Right cardiac atrium (tissue), 5 donors: ENCODE results near the gene CCDC78. TPM values are rescaled to one million over a fixed set of nuclear protein-coding genes. Genes with fewer than 3 reads are reported as not detected.
"Not testable (repeated sequence)": the region's sequence is repeated elsewhere in the genome, so short reads cannot be mapped to it uniquely, and the experiment has no call there.

Source experiments
- ATAC-seq, 2 donors: fragments of 200-7000 bp; cut with Tn5 transposase; one replicate each; pipeline versions ENCODE4 v1.8.0 to v1.9.1; 2020; ENCODE audit warnings: moderate library complexity in 2 of 2, mild to moderate bottlenecking in 1 of 2
- DNase-seq, 3 donors: peaks; one replicate each; pipeline ENCODE4 v3.0.0-alpha.2; 2020
- H3K27ac ChIP-seq: one replicate; pipeline ENCODE4 v1.5.1; 2013; ENCODE audit warnings: mild to moderate bottlenecking, low read length, control low read depth, moderate library complexity
- H3K27me3 ChIP-seq: one replicate; pipeline ENCODE4 v1.6.1; 2013; ENCODE audit not compliant: control insufficient read depth, insufficient read depth
- H3K4me1 ChIP-seq: one replicate; pipeline ENCODE4 v1.6.1; 2013; ENCODE audit warnings: low read length; ENCODE audit not compliant: control insufficient read depth, insufficient read depth
- H3K4me3 ChIP-seq: one replicate; pipeline ENCODE4 v1.5.1; 2013; ENCODE audit warnings: low read length, control low read depth
- H3K9me3 ChIP-seq: one replicate; pipeline ENCODE4 v1.6.1; 2013; ENCODE audit warnings: low read length; ENCODE audit not compliant: control insufficient read depth
- WGBS: extraction: QIAGEN DNeasy Blood & Tissue Kit; methylation state at CpG from one replicate; pipeline ENCODE4 v1.1.7; 2013; 5-methylcytosine and 5-hydroxymethylcytosine counted together
- intact Hi-C, 4 donors: fragments of 100-400 bp; cut with DNase I; formaldehyde crosslinking; loops; one replicate each; pipeline versions ENCODE4 v1.11.0 to v1.14.0; 2022 to 2023
- polyA plus RNA-seq: library from polyadenylated mRNA; stranded (reverse); fragments of 200-250 nt; gene quantifications from one replicate; pipeline ENCODE4 v1.2.3, GENCODE V29; 2013
- total RNA-seq, 4 donors: library from RNA; stranded (reverse); fragmentation: NEBNext Ultra II Directional; extraction: Animal tissue kit (Norgen Biotek cat#: 25700); gene quantifications; one replicate each; pipeline ENCODE4 v1.2.1, GENCODE V29; 2021
- donor health status: healthy with polysubstance abuse.
- donor health status: DM: no; HTN: yes; CAD: no.
- donor health status: DM: no; HTN: no; CAD: no.
- donor health status: DM: no; HTN: yes; CAD: no; lungs with severe emphysema.
- donor health status: DM: yes; HTN: yes; CAD: no.

CCDC78 gene
- total and polyA plus RNA-seq, 5 donors = 0.36 to 0.97 (median 0.44) TPM; not detected in 1

DNA sequence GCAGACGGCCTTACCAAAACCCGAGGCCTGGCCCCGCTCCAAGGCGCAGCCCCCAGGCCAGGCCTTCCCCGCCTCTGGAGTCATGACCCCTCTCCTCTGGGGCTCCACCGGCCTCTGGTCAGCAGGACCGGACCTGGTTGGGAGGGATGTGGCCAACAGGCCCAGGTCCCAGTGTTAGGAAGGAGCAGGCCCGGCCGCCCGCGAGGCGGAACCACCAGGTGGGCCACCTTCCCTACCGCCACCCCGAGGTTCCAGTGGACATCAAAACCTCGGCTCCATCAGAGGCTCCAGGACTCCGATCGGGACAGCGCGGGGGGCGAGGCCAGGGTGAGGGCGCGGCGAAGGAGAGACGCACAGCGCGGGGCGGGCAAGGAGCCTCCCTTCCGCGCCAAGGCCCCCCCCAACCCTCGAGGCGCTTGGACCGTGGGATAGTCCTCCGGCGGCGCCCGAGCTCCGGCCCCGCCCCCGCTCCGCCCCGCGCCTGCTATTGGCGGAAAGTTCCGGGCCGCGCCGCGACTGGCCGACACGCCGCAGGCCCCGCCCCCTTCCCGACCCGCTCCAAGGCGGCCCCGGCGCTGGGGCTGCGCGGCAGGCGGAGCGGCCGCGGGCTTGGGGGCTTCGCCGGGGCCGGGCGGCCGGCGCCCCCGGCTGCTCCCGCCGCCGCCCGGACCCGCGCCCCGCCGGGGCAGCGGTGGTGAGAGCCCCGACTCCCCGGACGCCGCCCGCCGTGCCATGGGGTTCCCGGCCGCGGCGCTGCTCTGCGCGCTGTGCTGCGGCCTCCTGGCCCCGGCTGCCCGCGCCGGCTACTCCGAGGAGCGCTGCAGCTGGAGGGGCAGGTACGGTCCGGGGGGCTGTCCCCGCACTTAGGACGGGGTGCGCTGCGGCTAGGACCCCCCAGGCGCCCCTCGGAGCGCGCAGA lies 11.4 kb downstream of the CCDC78 start, which contains the start of gene METRN:
TSS of gene METRN (plus strand) at position 561 of the 919 bp plus-strand sequence. CDS start at position 733, 172 bp downstream.
- Histone ChIP-seq H3K4me3 (peak within 1 kb of the TSS; percentile 91), H3K4me1 (peaks cover under 1% of the 10 kb centered on the region), H3K27me3 (no peaks in the 10 kb centered on the region), H3K27ac (no peak within 1 kb of the TSS), H3K9me3 (no peaks in the 10 kb centered on the region)
- ATAC-seq = peak; percentile 88 to 90
- intact Hi-C loops = loop anchor here in 3 of 4 donors (5.0 to 10.0 kb wide), 3 partner anchors 70 to 340 kb away; partner anchors contain the start of genes CHTF18 (in 3 of the 3) and RPUSD1 (in 3 of the 3)
- peak; percentile 93 to 99 (median 97) for DNase-seq
- WGBS = 3% methylated on average over 107 of the region's 108 CpGs

DNA sequence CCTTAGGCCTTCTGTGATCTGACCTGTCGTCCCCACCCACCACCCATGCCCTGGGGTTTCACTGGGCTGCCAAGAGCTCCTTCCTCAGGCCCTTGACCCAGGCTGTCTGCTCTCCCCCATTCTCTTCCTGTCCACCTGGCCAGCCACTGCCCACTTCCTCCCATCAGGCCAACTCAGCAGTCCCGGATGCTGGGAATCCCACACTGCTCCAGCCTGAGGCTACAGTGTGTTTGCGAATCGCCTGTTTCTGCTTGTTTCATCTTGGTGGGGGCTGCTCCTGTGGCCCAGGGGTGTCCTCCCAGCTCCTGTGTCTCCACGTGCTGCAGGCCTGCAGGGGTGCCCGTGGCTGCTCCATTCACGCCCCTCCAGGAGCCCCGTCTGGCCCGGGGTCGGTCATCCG lies 12.2 kb downstream of the CCDC78 start:
- DNase-seq = no peak

DNA sequence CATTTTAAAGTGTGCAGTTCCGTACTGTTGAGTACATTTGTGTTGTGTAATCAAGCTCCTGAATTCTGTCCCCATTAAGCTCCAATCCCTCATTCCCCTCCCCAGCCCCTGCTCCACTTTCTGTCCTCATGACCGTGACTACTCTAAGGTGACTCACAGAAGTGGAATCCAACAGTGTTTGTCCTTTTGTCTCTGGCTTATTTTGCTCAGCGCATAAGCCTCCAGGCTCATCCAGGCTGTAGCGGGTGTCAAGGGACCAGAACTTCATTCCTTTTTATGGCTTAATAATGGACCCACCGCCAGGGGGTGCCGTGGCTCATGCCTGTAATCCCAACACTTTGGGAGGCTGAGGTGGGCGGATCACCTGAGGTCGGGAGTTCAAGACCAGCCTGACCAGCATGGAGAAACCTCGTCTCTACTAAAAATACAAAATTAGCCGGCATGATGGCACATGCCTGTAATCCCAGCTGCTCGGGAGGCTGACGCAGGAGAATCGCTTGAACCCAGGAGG lies 13.4 kb downstream of the CCDC78 start:
- ATAC-seq, DNase-seq, H3K4me1 ChIP-seq, H3K4me3 ChIP-seq, H3K9me3 ChIP-seq, H3K27ac ChIP-seq, H3K27me3 ChIP-seq: not testable (repeated sequence)
- 57% methylated on average over 13 of the region's 13 CpGs for WGBS
- intact Hi-C loops = loop anchor here (2.0 to 10.0 kb wide), 4 partner anchors 72 to 342 kb away; partner anchors contain the start of genes CHTF18 (in 3 of the 4) and RPUSD1 (in 3 of the 4)

More for the DNA sequence above, 12.2 kb downstream of the CCDC78 start:
- Histone ChIP-seq H3K9me3 (no peaks in the 10 kb centered on the region), H3K4me1 (no peaks in the 10 kb centered on the region), H3K4me3 (no peak overlapping the region), H3K27me3 (no peaks in the 10 kb centered on the region), H3K27ac (no peak overlapping the region)
- no peak for ATAC-seq
- WGBS = 71% methylated on average over 11 of the region's 11 CpGs
- intact Hi-C loops = loop anchor here in 3 of 4 donors (5.0 to 10.0 kb wide), 3 partner anchors 71 to 341 kb away; partner anchors contain the start of genes CHTF18 (in 3 of the 3) and RPUSD1 (in 3 of the 3)

DNA sequence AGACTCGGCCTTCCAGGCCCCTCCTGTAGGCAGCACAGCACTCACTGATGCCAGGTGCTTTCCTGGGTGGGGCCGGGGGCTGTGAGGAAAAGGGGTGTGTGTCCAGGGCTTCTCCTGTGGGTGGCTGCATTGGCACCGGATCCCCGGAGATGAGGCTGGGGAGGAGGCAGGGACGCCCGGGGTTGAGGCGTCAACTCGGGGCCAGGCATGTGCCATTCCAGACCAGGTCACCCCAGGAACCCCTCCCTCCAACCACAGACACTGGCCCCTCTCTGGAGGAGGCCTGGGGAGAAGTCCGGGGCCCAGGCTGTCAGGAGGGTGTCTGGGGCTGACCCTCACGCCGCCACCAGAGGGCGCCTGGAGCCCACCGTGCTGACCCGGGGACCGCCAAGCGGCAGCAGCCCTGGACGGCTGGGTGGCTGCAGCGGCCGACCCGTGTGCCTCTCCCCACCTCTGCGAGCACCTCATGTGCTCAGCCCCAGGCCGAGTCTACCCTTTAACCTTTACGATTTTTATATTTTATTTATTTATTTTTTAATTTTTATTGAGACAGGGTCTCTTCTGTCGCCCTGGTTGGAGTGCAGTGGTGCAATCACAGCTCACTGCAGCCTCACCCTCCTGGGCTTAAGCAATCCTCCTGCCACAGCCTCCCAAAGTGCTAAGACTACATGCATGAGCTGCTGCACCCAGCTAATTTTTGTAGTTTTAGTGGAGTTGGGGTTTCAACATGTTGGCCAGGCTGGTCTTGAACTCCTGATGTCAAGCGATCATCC lies 14.5 kb downstream of the CCDC78 start:
- no peaks in the 10 kb centered on the region for H3K9me3 ChIP-seq
- intact Hi-C loops = loop anchor here (2.0 to 10.0 kb wide), 4 partner anchors 73 to 343 kb away; partner anchors contain the start of genes CHTF18 (in 3 of the 4) and RPUSD1 (in 3 of the 4)

DNA sequence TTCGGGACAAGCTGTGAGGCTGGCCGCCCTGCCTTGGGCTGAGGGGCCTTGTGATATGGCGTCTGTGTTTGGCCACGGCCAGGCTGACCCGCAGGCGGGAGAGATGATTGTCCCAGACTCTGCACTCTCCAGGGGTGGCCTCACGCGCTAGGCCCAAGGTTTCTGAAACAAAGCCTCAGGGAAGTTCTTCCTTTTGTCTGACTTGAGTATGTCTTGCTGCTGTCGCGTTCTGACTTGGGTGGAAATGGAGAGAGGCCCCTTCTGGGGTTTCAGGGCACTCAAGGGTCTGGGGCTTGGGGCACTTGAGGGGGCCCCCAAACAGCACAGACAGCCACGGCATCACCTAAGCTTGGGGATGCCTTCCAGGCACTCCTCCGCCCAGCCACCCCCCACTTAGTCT lies 15.2 kb downstream of the CCDC78 start:
- Histone ChIP-seq H3K4me1 (no peaks in the 10 kb centered on the region), H3K27me3 (no peaks in the 10 kb centered on the region), H3K9me3 (no peaks in the 10 kb centered on the region), H3K27ac (no peak overlapping the region), H3K4me3 (no peak overlapping the region)
- ATAC-seq (no peak), DNase-seq (no peak)
- 70% methylated on average over 12 of the region's 12 CpGs for WGBS
- intact Hi-C loops = loop anchor here in 3 of 4 donors (5.0 to 10.0 kb wide), 3 partner anchors 74 to 344 kb away; partner anchors contain the start of genes CHTF18 (in 3 of the 3) and RPUSD1 (in 3 of the 3)

More for the DNA sequence above, 14.5 kb downstream of the CCDC78 start:
- 12% methylated on average over 25 of the region's 25 CpGs for WGBS
- no peaks in the 10 kb centered on the region for H3K4me1 ChIP-seq
- H3K4me3 ChIP-seq = no peak overlapping the region
- H3K27ac ChIP-seq = no peak overlapping the region
- peak; percentile 64 to 67 for ATAC-seq
- no peaks in the 10 kb centered on the region for H3K27me3 ChIP-seq
- peak; percentile 83 to 94 (median 92) for DNase-seq

DNA sequence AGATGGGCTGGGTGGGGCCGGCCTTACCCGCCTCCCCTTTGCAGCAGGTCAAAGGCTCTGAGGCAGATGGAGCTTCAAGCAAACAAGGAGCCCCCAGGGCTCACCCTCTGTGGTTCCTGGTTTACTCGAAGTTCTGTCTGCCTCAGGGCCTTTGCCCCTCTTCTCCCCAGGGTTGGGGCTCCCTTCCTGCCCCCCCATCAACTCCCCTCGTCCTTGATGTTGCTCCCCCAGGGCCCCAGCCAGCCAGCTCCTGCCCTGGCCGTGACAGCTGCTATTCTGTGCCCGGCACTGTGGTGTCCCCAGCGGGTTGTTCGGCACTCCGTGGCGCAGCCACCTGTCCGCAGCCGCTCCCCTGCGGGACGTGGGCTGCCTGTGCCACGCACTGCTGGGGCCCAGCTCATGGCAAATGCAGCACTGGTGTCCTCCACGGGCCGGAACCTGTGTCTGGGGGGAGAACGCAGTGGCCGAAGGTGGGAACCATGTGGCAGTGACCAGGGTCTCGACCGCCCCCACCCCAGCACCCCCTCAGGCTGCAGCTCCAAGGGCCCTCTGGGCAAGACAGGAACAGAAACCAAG lies 15.7 kb downstream of the CCDC78 start:
- H3K9me3 ChIP-seq = no peaks in the 10 kb centered on the region
- WGBS = 71% methylated on average over 21 of the region's 21 CpGs
- ATAC-seq = no peak
- no peak overlapping the region for H3K27ac ChIP-seq
- H3K4me3 ChIP-seq = no peak overlapping the region
- no peaks in the 10 kb centered on the region for H3K4me1 ChIP-seq
- no peaks in the 10 kb centered on the region for H3K27me3 ChIP-seq
- intact Hi-C loops = loop anchor here in 3 of 4 donors (5.0 to 10.0 kb wide), 3 partner anchors 74 to 344 kb away; partner anchors contain the start of genes CHTF18 (in 3 of the 3) and RPUSD1 (in 3 of the 3)
- DNase-seq = no peak

DNA sequence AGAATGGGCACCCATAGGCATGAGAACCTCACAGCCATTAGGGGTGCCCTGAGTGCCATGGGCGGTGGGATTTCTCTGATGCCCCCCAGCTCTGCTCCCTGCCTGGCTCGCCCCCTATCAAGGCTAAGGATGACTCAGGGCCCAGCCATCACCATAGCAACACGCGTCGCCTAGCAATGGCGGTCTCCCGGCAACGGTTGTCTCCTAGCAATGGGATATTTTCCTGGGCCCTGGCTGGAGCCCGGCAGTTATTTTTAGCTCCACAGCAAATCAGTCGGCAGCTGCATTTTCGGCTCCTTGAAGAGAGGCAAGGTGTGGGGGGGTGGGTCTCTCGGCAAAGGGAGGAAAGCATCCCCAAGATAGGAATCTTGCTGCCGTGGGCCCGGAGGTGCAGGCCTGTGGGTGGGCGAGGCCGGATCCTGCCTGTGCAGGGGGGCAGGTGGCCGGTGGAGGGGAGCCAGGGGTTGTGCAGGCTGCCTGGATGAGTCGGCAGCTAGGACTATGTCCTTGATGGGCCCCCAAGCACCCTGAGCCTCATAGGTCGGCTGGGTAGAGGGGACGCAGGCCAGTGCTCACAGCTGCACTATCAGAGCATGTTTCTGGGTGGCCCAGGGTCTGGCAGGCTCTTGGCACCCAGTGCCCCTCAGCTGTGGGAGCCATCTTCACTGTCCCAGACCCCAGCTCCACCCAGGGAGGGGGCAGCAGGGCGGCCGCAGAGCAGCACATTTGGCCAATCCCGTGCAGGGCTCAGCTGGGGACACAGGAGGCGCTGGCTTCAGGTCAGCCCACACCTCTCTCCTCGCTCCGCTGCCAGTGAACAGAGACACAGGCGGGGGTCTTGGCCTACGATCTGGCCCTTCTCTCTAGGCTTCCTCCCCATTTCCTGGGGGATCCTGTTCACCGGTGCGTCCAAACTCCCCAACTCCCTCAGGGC lies 16.4 kb downstream of the CCDC78 start:
- Histone ChIP-seq H3K9me3 (no peaks in the 10 kb centered on the region), H3K27ac (no peak overlapping the region), H3K4me3 (no peak overlapping the region), H3K4me1 (no peaks in the 10 kb centered on the region), H3K27me3 (no peaks in the 10 kb centered on the region)
- intact Hi-C loops = loop anchor here in 3 of 4 donors (5.0 to 10.0 kb wide), 4 partner anchors 75 to 345 kb away; partner anchors contain the start of genes CHTF18 (in 3 of the 3) and RPUSD1 (in 3 of the 3)
- no peak for DNase-seq
- 22% methylated on average over 30 of the region's 30 CpGs for WGBS
- no peak for ATAC-seq

DNA sequence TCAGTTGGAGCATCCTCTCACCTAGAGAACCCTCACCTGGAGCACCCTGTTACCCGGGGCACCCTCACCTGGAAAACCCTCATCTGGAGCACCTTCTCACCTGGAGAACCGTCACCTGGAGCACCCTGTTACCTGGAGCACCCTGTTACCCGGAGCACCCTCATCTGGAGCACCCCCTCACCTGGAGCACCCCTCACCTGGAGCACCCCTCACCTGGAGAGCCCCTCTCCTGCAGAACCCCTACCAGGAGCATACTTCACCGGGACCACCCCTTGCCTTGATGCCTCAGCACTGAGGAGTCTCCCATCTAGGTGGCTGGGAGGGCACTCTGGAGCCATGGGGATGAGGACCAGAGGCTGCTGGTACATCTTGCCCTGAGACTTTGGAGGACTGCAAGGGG lies 17.3 kb downstream of the CCDC78 start:
- DNase-seq (no peak), ATAC-seq (no peak)
- no peaks in the 10 kb centered on the region for H3K9me3 ChIP-seq
- no peak overlapping the region for H3K27ac ChIP-seq
- H3K27me3 ChIP-seq = no peaks in the 10 kb centered on the region
- no peak overlapping the region for H3K4me3 ChIP-seq
- intact Hi-C loops = loop anchor here in 1 of 4 donors (5.0 kb wide), 1 partner anchor 343 kb away; no protein-coding TSS in a partner anchor
- WGBS = 61% methylated on average over 4 of the region's 4 CpGs
- no peaks in the 10 kb centered on the region for H3K4me1 ChIP-seq

DNA sequence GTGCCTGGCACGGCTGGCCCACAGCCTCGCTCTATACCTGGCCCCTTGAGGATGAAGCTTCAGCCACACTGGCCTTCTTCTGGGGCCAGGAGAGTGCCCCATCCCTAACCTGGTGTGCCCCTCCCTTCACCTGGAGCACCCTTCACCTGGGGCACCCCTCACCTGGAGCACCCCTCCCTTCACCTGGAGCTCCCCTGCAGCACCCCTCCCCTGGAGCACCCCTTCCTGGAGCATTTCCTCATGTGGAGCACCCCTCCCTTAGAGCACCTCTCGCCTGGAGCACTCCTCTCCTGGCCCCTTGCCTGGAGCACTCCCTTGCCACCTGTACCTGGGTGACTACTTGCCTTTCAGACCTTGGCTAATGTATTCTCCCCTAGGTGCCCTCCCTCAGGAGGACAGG lies 18.2 kb downstream of the CCDC78 start:
- DNase-seq = no peak
- Histone ChIP-seq H3K4me1 (no peaks in the 10 kb centered on the region), H3K27me3 (no peaks in the 10 kb centered on the region), H3K4me3 (no peak overlapping the region), H3K27ac (no peak overlapping the region), H3K9me3 (no peaks in the 10 kb centered on the region)
- ATAC-seq = no peak
- WGBS = 54% methylated on average over 3 of the region's 3 CpGs
- intact Hi-C loops = loop anchor here in 1 of 4 donors (5.0 kb wide), 1 partner anchor 344 kb away; no protein-coding TSS in a partner anchor
